ENCODE data around the gene MEN1.
"Not testable (repeated sequence)": the region's sequence is repeated elsewhere in the genome, so short reads cannot be mapped to it uniquely, and the experiment has no call there.

The MEN1 gene

GRCh38 chr11:64826578-64827450 is 16.5 kb upstream of the MEN1 start:
- Mint-ChIP-seq H3K27ac (no peak overlapping the region), H3K9me3 (no peaks in the 10 kb centered on the region), H3K36me3 (peaks cover 7% of the 10 kb centered on the region), H3K4me1 (no peaks in the 10 kb centered on the region), H3K4me3 (no peak overlapping the region), H3K27me3 (no peaks in the 10 kb centered on the region)

GRCh38 chr11:64826062-64826461 is 15.7 kb upstream of the MEN1 start:
- H3K9me3 Mint-ChIP-seq = no peaks in the 10 kb centered on the region
- H3K4me3 Mint-ChIP-seq = no peak overlapping the region
- H3K4me1 Mint-ChIP-seq = no peaks in the 10 kb centered on the region
- H3K36me3 Mint-ChIP-seq = peaks cover 6% of the 10 kb centered on the region
- H3K27ac Mint-ChIP-seq = no peak overlapping the region
- H3K27me3 Mint-ChIP-seq = no peaks in the 10 kb centered on the region

DNA sequence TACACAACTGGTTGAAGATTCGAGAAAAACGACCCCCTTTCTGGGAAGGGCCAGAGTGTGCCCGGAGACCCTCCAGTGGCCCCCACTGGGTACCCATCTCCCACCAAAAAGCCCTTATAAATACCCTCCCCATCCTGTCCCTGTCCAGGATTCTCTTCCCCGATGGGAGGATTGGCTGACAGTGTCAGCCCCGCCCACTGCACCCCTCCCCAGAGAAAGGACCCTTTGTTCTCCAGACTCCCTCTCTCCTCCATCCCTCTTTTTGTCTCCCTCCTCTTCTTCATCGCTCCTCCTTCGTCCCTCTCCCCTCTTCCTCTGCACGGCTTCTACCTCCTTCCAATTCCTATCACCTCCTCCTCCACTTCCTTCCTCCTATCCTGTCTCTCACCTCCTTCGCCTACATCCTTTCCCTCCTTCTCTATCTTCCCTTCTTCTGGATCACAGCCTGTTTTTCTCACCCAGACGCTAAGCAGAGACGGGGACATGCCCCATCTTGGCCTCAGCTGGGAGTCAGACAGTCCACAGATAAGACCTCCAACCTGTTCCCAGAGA is 13.3 kb upstream of the MEN1 start:
- Mint-ChIP-seq H3K4me3 (no peak overlapping the region), H3K36me3 (peaks cover 6% of the 10 kb centered on the region), H3K4me1 (no peaks in the 10 kb centered on the region), H3K9me3 (no peaks in the 10 kb centered on the region), H3K27me3 (no peaks in the 10 kb centered on the region), H3K27ac (peak overlapping the region; percentile 30)

- H3K36me3 Mint-ChIP-seq = no peaks in the 10 kb centered on the region
- H3K27me3 Mint-ChIP-seq = no peaks in the 10 kb centered on the region
- H3K4me3 Mint-ChIP-seq = no peak overlapping the region
- no peaks in the 10 kb centered on the region for H3K9me3 Mint-ChIP-seq
- no peaks in the 10 kb centered on the region for H3K4me1 Mint-ChIP-seq
- H3K27ac Mint-ChIP-seq = no peak overlapping the region
Measured at GRCh38 chr11:64817476-64817875, 7.1 kb upstream of the MEN1 start.

DNA sequence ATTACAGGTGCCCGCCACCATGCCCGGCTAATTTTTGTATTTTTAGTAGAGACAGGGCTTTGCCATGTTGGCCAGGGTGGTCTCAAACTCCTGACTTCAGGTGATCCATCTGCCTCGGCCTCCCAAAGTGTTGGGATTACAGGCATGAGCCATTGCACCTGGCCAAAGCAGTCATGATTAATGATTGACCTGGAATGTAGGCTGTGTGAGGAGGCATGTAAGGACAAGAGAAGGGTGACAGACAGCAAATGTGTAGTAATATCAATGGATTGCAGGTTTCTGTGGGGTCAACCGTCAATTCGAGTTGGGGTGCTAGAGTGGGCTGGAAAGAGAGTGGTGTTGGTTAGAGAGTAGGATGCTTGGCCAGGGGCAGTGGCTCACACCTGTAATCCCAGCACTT is 5.1 kb upstream of the MEN1 start:
- not testable (repeated sequence) for H3K4me3 Mint-ChIP-seq, H3K27me3 Mint-ChIP-seq, H3K9me3 Mint-ChIP-seq, H3K4me1 Mint-ChIP-seq, H3K27ac Mint-ChIP-seq, H3K36me3 Mint-ChIP-seq

DNA sequence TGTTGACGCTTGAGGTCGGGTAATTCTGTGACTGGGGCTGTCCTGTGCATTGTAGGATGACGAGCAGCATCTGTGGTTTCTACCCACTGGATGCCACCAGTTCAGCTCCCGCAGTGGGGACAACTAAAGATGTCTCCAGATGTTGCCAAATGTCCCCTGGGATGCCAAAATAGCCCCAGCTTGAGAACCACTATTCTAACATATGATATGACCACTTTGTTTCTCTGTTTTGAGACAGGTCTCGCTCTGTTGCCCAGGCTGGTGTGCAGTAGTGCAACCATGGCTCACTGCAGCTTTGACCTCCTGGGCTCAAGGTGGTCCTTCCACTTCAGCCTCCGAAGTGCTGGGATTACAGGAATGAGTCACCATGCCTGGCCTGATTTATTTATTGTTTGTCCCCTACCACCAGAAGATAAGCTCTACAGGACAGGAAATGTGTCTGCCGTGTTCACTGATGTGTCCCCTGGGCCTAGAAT is 4.4 kb upstream of the MEN1 start:
- Mint-ChIP-seq H3K9me3 (no peaks in the 10 kb centered on the region), H3K36me3 (no peaks in the 10 kb centered on the region), H3K27me3 (no peaks in the 10 kb centered on the region), H3K4me3 (no peak overlapping the region), H3K27ac (no peak overlapping the region), H3K4me1 (peaks cover 8% of the 10 kb centered on the region)

GRCh38 chr11:64813826-64814225 is 3.5 kb upstream of the MEN1 start:
- Mint-ChIP-seq H3K4me1 (peaks cover 16% of the 10 kb centered on the region), H3K4me3 (no peak overlapping the region), H3K9me3 (no peaks in the 10 kb centered on the region), H3K27me3 (no peaks in the 10 kb centered on the region), H3K27ac (no peak overlapping the region), H3K36me3 (no peaks in the 10 kb centered on the region)

GRCh38 chr11:64810891-64811272 is 531 bp upstream of the MEN1 start:
- Mint-ChIP-seq H3K27me3 (no peaks in the 10 kb centered on the region), H3K36me3 (peaks cover 1% of the 10 kb centered on the region), H3K27ac (peak overlapping the region; percentile 91), H3K9me3 (no peaks in the 10 kb centered on the region), H3K4me1 (peaks cover 30% of the 10 kb centered on the region), H3K4me3 (peak overlapping the region; percentile 97)

GRCh38 chr11:64809781-64810241 is 540 bp downstream of the MEN1 start:
- Mint-ChIP-seq H3K9me3 (no peaks in the 10 kb centered on the region), H3K4me1 (peaks cover 30% of the 10 kb centered on the region), H3K4me3 (peak overlapping the region; percentile 97), H3K27ac (peak overlapping the region; percentile 62), H3K27me3 (no peaks in the 10 kb centered on the region), H3K36me3 (peaks cover 3% of the 10 kb centered on the region)

DNA sequence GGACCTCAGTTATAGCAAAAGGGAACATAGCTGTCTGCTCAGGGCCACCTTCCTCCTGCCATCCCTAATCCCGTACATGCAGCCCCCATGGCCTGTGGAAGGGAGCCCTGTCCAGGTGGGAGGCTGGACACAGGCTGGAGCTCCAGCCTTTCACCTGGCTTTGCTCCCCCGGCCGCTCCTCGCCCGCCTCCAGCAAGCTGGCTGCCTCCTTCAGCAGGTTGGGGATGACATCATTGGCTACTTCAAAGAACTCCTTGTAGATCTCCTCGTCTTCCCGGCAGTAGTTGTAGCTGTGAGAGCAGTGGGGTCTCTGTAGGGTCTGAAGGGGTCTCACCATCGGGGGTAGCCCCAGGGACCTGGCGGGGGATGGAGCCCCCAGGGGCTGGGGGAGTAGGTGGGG is 4.9 kb downstream of the MEN1 start:
- no peaks in the 10 kb centered on the region for H3K9me3 Mint-ChIP-seq
- H3K4me3 Mint-ChIP-seq = no peak overlapping the region
- H3K4me1 Mint-ChIP-seq = peaks cover 41% of the 10 kb centered on the region
- H3K36me3 Mint-ChIP-seq = peaks cover 3% of the 10 kb centered on the region
- H3K27me3 Mint-ChIP-seq = no peaks in the 10 kb centered on the region
- no peak overlapping the region for H3K27ac Mint-ChIP-seq

DNA sequence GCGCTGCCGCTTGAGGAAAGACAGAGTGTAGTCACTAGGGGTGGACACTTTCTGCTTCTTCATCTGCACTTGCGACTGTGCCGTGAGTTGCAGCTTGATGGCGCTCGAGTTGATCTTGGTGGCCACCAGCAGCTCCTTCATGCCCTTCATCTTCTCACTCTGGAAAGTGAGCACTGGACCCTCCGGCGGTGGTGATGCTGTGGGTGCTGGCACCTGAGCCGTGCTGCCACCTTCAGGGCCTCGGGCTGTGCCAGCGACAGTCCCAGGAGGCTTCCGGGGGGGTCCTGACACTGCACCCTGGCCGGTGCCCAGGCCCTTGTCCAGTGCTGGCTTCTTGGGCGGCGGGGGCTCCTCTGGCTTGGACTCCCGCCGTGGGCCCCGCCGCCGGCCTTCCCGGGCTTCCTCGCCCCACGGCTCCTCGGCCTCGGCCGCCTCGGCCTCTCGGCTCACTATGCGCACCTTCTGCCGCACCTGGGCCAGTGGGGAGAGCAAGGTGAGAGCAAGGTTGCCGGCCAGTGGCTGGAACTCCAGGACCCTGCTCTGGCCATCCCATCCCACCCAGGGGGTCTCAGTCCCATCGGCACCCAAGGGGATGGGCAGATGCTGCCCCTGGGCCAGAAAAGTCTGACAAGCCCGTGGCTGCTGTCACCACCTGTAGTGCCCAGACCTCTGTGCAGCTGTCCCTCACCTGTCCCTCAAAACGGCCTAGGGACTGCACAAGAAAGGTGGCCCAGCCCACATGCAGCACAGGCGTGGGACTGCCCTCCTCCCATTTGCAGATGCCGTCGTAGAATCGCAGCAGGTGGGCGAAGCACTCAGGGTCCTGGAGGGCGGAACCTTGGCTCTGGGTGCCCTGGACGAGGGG is 5.8 kb downstream of the MEN1 start:
- Mint-ChIP-seq H3K4me3 (peak overlapping the region; percentile 86), H3K27ac (peak overlapping the region; percentile 88), H3K9me3 (no peaks in the 10 kb centered on the region), H3K27me3 (no peaks in the 10 kb centered on the region), H3K4me1 (peaks cover 37% of the 10 kb centered on the region), H3K36me3 (peaks cover 4% of the 10 kb centered on the region)

DNA sequence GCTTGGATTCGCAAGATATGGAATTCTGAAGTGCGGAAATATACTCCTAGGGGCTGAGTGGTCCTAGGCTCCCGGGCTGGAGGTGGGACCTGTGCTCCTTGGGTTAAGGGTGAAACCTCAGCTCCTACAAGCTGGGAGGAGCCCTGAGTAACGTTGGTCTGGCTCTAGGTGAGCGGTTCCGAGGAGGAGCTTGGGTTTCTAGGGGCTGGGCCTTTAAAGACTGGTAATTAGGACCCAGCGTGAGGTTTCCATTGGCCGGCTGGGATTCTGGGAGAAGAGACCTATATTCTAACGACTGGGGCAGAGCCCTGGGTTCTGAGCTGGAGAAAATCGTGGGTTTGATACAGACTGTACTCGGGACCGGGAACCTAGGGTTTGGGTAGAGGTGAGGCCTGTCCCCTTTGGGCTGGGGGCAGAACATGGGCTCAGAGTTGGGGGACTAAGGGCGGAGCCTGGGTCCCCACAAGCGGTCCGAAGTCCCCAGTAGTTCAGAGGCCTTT is 6.5 kb downstream of the MEN1 start:
- Mint-ChIP-seq H3K27me3 (no peaks in the 10 kb centered on the region), H3K9me3 (no peaks in the 10 kb centered on the region), H3K27ac (peak overlapping the region; percentile 88), H3K36me3 (peaks cover 6% of the 10 kb centered on the region), H3K4me3 (peak overlapping the region; percentile 86), H3K4me1 (peaks cover 36% of the 10 kb centered on the region)

GRCh38 chr11:64803158-64803845 is 7.0 kb downstream of the MEN1 start, which contains the start of gene MAP4K2:
MAP4K2 (minus strand) TSS chr11:64803214; CDS start chr11:64803149, 65 bp downstream.
- H3K27ac Mint-ChIP-seq = peak within 1 kb of the TSS; percentile 88
- H3K9me3 Mint-ChIP-seq = no peaks in the 10 kb centered on the region
- H3K27me3 Mint-ChIP-seq = no peaks in the 10 kb centered on the region
- H3K4me1 Mint-ChIP-seq = peaks cover 37% of the 10 kb centered on the region
- peak within 1 kb of the TSS; percentile 86 for H3K4me3 Mint-ChIP-seq
- H3K36me3 Mint-ChIP-seq = peaks cover 8% of the 10 kb centered on the region

GRCh38 chr11:64802370-64803157 is 7.8 kb downstream of the MEN1 start:
- Mint-ChIP-seq H3K27ac (no peak overlapping the region), H3K9me3 (no peaks in the 10 kb centered on the region), H3K4me3 (peak overlapping the region; percentile 76), H3K36me3 (peaks cover 8% of the 10 kb centered on the region), H3K27me3 (no peaks in the 10 kb centered on the region), H3K4me1 (peaks cover 34% of the 10 kb centered on the region)
